Gastroesophageal sphincter (tissue), 3 donors: ENCODE results near the gene DIAPH2.

Experiments used
- POLR2AphosphoS5 ChIP-seq: sonication (generic); formaldehyde crosslinking; IDR thresholded peaks from one replicate; pipeline ENCODE4 v1.6.1; 2017; ENCODE audit warnings: antibody characterized with exemption
- TF ChIP-seq, protein P1 (sequence below), 4 experiments: fragments of 200-600 bp in 2 of 4; fragments of 450-650 bp in 2 of 4; sonication (generic) in 1 of 4; IDR thresholded peaks; one replicate each; pipeline ENCODE4 v1.5.1; 2017 to 2019; ENCODE audit warnings: antibody characterized with exemption in 4 of 4, mild to moderate bottlenecking in 2 of 4, moderate library complexity in 2 of 4

DNA sequence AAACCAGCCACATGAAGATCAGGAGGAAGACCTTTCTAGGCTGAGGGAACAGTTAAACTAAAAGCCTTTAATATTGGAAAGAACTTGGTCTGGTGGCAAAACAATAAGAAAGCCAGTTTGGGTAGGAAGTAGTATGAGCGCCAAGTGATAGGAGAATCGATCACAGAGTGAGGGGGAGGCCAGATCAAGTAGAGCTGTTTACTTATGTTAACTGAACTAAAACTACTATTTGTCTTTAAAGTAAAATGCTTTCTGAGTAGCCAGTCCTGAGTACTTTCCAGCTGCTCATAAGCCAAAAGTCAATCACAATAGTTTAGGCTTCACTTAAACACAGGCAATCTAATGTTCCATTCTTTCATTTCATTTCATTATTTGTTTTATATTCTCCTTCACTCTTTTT is 136.3 kb downstream of the DIAPH2 start:
- TF ChIP-seq, protein P1, sequence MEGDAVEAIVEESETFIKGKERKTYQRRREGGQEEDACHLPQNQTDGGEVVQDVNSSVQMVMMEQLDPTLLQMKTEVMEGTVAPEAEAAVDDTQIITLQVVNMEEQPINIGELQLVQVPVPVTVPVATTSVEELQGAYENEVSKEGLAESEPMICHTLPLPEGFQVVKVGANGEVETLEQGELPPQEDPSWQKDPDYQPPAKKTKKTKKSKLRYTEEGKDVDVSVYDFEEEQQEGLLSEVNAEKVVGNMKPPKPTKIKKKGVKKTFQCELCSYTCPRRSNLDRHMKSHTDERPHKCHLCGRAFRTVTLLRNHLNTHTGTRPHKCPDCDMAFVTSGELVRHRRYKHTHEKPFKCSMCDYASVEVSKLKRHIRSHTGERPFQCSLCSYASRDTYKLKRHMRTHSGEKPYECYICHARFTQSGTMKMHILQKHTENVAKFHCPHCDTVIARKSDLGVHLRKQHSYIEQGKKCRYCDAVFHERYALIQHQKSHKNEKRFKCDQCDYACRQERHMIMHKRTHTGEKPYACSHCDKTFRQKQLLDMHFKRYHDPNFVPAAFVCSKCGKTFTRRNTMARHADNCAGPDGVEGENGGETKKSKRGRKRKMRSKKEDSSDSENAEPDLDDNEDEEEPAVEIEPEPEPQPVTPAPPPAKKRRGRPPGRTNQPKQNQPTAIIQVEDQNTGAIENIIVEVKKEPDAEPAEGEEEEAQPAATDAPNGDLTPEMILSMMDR (IDR thresholded peaks at IDR 0.05): no peak
- no peak for TF ChIP-seq POLR2AphosphoS5
